SJSA1 (cell line): ENCODE results near the gene RAD51AP2. TPM values are rescaled to one million over a fixed set of nuclear protein-coding genes. Genes with fewer than 3 reads are reported as not detected.
"Not testable (repeated sequence)": the region's sequence is repeated elsewhere in the genome, so short reads cannot be mapped to it uniquely, and the experiment has no call there.

ENCODE experiments used
- DNase-seq, 2 experiments: peaks; one replicate each; pipeline ENCODE4 v3.0.0-alpha.2; 2015 to 2020; ENCODE audit warnings: low spot score in 2 of 2, low read depth in 1 of 2
- H3K27ac ChIP-seq: fragments of 250-450 bp; sonication (Bioruptor Pico); 2 replicates; pipeline ENCODE4 v1.5.1; 2020; ENCODE audit warnings: mild to moderate bottlenecking, moderate library complexity
- H3K27me3 ChIP-seq: fragments of 250-450 bp; sonication (Bioruptor Pico); replicated peaks from 2 replicates; pipeline ENCODE4 v1.5.1; 2020; ENCODE audit warnings: mild to moderate bottlenecking, moderate library complexity
- H3K36me3 ChIP-seq: fragments of 250-450 bp; sonication (Bioruptor Pico); 2 replicates; pipeline ENCODE4 v1.5.1; 2020; ENCODE audit warnings: mild to moderate bottlenecking
- H3K4me1 ChIP-seq: fragments of 250-450 bp; sonication (Bioruptor Pico); replicated peaks from 2 replicates; pipeline ENCODE4 v1.6.1; 2021; ENCODE audit warnings: mild to moderate bottlenecking
- H3K4me3 ChIP-seq: fragments of 250-450 bp; sonication (Bioruptor Pico); 2 replicates; pipeline ENCODE4 v1.5.1; 2020; ENCODE audit warnings: mild to moderate bottlenecking
- H3K9me3 ChIP-seq: fragments of 250-450 bp; sonication (Bioruptor Pico); replicated peaks from 2 replicates; pipeline ENCODE4 v1.5.1; 2020; ENCODE audit warnings: mild to moderate bottlenecking
- total RNA-seq: library from RNA; depleted of rRNA; stranded (reverse); fragments of >200 nt; shearing (Covaris generic); gene quantifications from 2 replicates; pipeline ENCODE4 v1.2.3, GENCODE V29; 2014; rRNA removed

RAD51AP2 gene
- not detected in 2 replicates for total RNA-seq

DNA sequence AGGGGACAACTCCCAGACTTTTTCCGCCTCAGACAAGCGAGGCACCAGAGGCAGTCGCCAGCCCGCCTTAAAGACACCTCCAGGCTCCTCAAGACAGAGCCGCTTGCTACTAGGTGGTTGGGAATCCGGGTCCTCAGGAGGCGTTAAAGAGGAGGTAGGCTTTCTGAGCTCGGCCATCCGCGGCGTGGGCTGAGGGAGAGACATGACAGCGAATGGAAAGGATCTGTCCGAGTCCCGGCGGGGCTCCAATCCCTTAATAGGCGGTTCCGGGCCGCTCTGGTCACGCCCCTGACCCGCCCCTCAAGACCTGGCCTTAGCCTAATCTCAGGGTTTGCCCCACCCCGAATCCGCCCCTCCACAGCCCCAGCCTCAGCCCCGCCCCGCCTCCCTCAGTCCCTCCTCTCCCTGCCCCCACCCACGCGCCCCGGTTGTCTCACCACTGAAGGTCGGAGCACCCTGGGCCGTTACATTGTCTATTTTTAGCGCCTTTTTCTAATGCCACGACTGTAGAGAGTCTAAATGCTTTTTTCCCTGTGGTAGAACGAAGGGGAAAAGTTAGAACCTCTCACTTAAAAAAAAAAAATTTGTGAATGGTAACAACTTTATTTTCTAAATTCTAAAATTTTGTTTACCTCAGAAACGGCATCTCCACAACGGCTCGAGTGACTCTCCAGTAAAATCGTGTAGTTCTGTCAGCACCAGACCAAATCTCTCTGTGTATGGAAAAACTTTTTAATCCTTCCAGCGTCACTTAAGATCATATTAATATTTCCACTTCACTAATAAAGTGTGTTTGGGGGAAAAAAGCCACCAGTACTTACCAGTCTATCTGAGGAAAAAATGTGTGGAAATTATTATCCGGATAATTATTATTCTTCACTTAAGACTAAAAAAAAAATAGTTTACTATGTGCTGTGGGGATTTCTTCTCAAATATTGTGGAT, at the start of gene RAD51AP2:
TSS of gene RAD51AP2 (minus strand) at position 229 of the 943 bp plus-strand sequence. CDS start at position 204, 25 bp downstream.
- Histone ChIP-seq H3K4me3 (peak within 1 kb of the TSS; percentile 31), H3K9me3 (no peaks in the 10 kb centered on the region), H3K27me3 (no peaks in the 10 kb centered on the region), H3K36me3 (no peaks in the 10 kb centered on the region), H3K4me1 (peaks cover 17% of the 10 kb centered on the region), H3K27ac (peak within 1 kb of the TSS; percentile 77)
- peak; percentile 80 to 90 for DNase-seq

DNA sequence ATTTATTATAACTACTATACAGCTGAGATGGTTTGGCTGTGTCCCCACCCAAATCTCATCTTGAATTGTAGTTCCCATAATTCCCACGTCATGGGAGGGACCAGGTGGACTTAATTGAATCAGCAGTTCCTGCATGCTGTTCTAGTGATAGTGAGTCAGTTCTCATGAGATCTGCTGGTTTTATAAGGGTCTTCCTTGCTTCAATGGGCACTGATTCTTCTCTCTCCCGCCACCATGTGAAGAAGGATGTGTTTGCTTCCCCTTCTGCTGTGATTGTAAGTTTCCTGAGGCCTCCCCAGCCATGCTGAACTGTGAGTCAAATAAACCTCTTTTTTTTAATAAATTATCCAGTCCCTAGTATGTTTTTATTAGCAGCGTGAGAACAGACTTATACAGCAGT, 47.5 kb upstream of the RAD51AP2 start:
- not testable (repeated sequence) for H3K4me3 ChIP-seq, H3K4me1 ChIP-seq, H3K36me3 ChIP-seq, DNase-seq, H3K27ac ChIP-seq, H3K9me3 ChIP-seq, H3K27me3 ChIP-seq

DNA sequence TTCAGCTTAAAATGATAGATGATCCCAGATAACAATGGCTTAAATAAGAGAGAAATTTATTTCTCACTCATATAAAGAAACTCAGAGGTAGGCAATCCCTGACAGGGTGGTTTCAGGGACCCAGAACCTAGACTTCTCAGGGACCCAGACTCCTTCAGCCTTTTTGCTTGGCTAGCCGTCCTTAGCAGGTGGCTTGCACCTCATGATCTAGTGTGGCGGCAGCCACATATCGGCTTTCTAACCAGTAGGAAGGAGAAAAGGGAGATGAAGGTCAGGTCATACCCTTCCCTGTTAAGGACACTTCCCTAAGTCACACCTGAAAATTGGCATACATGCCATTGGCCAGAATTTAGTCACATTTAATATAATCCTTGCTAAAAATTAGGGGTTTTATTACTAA, 40.6 kb upstream of the RAD51AP2 start:
- H3K27me3 ChIP-seq, result no peaks in the 10 kb centered on the region; the same call in 1 of the 2 replicates
- no peaks in the 10 kb centered on the region for H3K36me3 ChIP-seq
- no peak overlapping the region for H3K27ac ChIP-seq
- DNase-seq, result no peak
- no peaks in the 10 kb centered on the region for H3K9me3 ChIP-seq
- no peak overlapping the region for H3K4me3 ChIP-seq
- no peaks in the 10 kb centered on the region for H3K4me1 ChIP-seq

DNA sequence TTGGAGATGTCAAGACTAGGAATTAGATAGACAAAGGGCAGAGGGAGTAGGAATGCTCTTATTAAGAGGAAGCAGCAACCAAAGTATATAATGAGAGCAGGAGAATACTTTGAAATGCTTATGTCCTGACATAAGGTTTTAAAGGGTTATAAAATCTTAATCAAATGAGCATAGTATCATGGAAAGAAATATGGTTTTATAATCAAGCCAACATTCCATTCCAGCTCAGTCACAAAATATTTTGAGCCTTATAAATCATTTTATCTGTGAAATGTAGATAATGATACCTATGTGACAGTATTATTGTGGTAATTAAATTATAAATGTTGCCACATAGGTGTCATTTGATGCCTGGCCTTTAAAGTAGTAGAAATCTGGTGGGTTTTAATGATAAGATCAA, 39.8 kb upstream of the RAD51AP2 start:
- no peak overlapping the region for H3K27ac ChIP-seq
- no peak overlapping the region for H3K4me3 ChIP-seq
- H3K36me3 ChIP-seq, result no peaks in the 10 kb centered on the region
- H3K27me3 ChIP-seq, result no peaks in the 10 kb centered on the region; the same call in 1 of the 2 replicates
- no peaks in the 10 kb centered on the region for H3K4me1 ChIP-seq
- no peaks in the 10 kb centered on the region for H3K9me3 ChIP-seq
- no peak for DNase-seq

DNA sequence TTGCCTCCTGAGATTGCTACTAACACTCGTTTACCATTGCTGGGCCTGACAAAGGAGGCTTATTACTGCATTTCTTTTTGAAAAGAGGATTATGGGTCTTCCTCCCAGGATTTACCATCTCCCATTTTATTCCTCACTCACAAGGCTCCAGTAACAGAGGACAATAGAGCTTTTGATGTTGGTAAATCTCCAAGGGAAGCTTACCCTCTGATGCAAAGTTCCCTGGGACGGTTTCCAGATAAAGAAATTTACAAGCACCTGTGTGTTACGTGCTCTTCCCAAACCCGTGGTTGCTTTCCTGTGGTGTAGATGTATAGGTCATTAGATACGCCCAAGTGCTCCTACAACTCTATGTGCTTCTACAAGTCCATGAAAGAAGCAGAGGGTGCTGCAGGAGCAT, 39.4 kb upstream of the RAD51AP2 start:
- H3K27me3 ChIP-seq, result no peaks in the 10 kb centered on the region; the same call in 1 of the 2 replicates
- H3K9me3 ChIP-seq, result no peaks in the 10 kb centered on the region
- H3K27ac ChIP-seq, result no peak overlapping the region
- no peak overlapping the region for H3K4me3 ChIP-seq
- DNase-seq, result no peak
- no peaks in the 10 kb centered on the region for H3K36me3 ChIP-seq
- H3K4me1 ChIP-seq, result no peaks in the 10 kb centered on the region

DNA sequence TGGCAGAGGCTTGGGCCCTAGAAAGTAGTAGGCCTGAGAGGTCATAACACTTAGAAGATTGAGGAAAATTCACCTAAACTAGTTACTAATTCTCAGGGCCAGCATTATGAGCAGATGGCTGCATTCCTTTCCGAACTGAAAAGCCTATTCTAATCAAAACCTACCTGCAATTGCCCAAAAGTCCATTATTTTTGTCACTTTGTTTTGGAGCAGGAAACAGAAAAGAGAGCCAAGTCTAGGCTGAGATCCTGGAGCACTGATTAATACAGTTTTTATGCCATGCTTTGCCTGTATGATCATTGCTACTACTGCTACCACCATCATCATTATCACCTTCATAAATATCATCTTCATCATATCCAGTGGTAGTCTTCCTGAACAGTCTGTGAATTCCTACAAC, 36.9 kb upstream of the RAD51AP2 start:
- H3K4me1 ChIP-seq, result no peaks in the 10 kb centered on the region
- no peak overlapping the region for H3K4me3 ChIP-seq
- no peaks in the 10 kb centered on the region for H3K36me3 ChIP-seq
- H3K27ac ChIP-seq, result no peak overlapping the region
- DNase-seq, result no peak
- no peaks in the 10 kb centered on the region for H3K9me3 ChIP-seq
- H3K27me3 ChIP-seq, result no peaks in the 10 kb centered on the region; the same call in 1 of the 2 replicates

DNA sequence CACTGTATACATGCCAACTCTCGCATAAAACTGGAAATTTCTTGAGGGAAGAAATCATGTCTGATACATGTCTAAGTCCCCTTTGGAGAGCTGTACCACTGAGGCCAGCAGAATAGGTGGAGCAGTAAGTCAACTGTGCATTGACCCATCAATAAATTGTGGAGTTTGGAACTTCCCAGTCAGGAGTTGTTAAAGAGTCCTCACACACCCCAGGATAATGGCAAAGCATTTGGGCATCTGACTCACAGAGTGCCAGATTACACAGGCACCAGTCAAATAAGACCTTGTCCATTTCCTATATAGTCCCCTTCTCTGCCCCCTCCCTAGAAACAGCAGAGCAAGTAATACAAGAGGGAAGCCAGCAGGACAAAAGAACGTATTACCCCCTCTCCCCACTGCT, 32.7 kb upstream of the RAD51AP2 start:
- no peak for DNase-seq
- Histone ChIP-seq H3K4me3 (no peak overlapping the region), H3K27me3 (no peaks in the 10 kb centered on the region; the same call in 1 of the 2 replicates), H3K27ac (no peak overlapping the region), H3K9me3 (no peaks in the 10 kb centered on the region), H3K4me1 (no peaks in the 10 kb centered on the region), H3K36me3 (no peaks in the 10 kb centered on the region)

DNA sequence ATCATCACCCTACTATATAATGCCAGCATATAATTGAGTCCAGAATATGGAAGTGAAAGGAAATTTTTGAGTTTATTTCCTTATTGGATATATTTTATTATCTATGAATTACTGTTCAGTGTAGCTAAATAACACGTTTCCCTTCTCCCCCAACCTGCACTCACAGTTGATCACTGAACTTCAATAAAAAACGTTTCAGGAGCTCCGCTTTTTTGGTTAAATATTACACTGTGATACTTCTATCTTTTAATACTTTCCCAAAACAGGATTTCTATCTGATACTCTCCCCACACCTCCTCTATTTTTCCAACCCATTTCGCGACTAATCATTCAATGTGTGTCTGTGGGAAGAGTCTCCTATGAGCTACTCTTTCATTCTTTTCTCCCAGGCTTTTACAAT, 29.5 kb upstream of the RAD51AP2 start:
- no peak for DNase-seq
- Histone ChIP-seq H3K4me3 (no peak overlapping the region), H3K36me3 (no peaks in the 10 kb centered on the region), H3K9me3 (no peaks in the 10 kb centered on the region), H3K27ac (no peak overlapping the region), H3K27me3 (0 out of 2 replicates have a peak, but pooled peaks cover 5% of the 10 kb centered on the region), H3K4me1 (no peaks in the 10 kb centered on the region)

DNA sequence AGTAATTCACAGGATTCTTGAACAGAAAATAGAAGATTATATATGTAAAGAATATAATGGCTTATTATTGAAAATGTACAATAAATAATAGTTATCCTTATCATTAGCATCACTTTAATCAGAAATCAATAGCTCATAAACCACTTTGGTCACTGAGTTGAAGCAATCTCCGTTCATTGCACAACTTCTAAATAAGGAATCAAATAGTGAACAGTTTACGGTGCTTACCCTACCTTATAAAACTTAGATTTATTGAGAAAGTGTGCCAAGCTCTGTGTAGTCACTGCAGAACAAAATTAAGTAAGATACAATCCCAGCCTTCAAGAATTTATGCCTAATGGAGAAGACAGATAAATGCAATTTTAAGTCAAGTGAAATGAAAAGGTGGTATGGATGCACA, 29.0 kb upstream of the RAD51AP2 start:
- Histone ChIP-seq H3K36me3 (no peaks in the 10 kb centered on the region), H3K4me3 (no peak overlapping the region), H3K4me1 (no peaks in the 10 kb centered on the region), H3K27me3 (0 out of 2 replicates have a peak, but pooled peaks cover 8% of the 10 kb centered on the region), H3K9me3 (no peaks in the 10 kb centered on the region), H3K27ac (no peak overlapping the region)
- DNase-seq, result no peak

DNA sequence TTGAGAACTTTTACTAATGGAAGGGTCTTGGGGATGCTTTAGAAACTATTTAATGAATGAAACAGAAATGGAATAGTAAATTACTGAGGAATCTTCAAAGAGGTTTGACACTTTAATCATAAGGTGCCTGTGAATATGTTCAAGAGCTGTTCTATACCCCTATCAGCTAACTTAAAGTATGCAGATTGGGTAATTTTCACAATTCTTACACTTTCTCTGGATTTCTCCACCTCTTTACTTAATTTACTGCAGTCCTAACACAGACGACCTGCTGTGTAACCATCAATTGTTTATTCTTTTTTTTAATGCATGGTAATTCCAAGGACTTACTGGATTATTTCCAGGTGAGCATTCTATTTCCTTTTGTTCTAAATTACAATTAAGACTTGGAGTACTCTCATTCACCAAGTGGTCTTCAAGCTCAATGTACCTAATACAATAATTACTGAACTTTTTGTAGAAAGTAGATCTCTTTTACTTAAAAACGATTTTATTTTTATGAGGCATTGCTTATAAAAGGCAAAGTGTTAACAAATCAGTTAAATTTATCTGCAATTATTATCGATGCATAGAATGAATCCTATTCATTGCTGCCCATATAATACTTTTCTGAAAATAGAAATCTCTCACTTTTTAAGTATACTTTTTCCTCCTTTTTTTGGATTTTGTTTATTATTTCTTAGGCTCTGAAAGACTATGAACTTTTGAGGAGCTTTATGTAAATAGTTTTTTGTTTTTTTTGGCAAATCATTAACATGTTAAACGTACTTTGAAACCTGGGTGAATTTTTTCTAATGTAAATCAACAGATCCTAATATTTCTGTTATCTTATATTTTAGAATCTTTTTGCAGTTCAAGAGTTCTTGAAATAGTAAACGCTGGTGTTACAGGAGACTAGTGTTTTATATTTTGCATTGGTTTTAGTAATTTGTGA, 27.7 kb upstream of the RAD51AP2 start:
- H3K27me3 ChIP-seq, result peaks cover 15% of the 10 kb centered on the region
- H3K9me3 ChIP-seq, result no peaks in the 10 kb centered on the region
- DNase-seq, result no peak
- no peak overlapping the region for H3K4me3 ChIP-seq
- no peaks in the 10 kb centered on the region for H3K4me1 ChIP-seq
- H3K36me3 ChIP-seq, result no peaks in the 10 kb centered on the region
- H3K27ac ChIP-seq, result no peak overlapping the region

DNA sequence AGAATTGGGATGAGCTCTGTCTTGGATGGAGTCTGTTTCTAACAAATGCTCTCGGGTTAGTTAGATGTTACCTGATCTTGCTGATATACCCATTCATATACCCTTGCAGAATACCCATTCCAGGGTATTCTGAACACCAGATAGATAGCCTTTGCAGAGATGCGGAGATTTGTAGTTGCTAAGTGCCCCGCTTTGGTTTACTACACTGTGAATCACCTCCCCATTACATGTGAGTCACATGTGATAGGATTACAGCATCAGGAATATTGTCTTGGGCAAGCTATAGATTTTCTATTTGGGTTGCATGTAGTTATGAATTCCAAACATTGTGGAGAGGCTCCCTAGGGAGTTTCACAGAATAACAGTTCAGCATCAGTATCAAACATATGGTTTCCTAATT, 26.0 kb upstream of the RAD51AP2 start:
- DNase-seq, result no peak
- H3K27me3 ChIP-seq, result peaks cover 19% of the 10 kb centered on the region
- H3K4me3 ChIP-seq, result no peak overlapping the region
- no peaks in the 10 kb centered on the region for H3K9me3 ChIP-seq
- no peaks in the 10 kb centered on the region for H3K36me3 ChIP-seq
- H3K27ac ChIP-seq, result no peak overlapping the region
- H3K4me1 ChIP-seq, result peaks cover 6% of the 10 kb centered on the region; the same call in 1 of the 2 replicates

DNA sequence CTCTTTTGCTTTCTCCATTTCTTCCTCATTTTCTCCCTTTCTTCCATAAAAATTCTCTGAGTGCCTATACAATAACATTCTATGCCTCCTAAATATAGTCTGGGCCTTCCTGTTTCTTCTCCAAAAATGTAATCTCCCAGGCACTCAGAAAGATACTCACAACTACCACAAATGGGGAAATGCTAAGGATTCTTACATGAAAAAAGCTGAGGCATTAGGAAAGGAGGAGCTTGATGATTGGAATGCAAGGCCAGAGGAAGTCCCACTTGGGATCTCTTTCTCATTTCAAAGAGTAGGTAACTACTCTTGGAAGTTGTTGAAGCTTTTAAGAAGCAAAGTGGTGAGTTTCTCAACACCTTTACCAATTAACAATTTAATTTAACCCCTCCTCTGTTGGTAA, 25.6 kb upstream of the RAD51AP2 start:
- Histone ChIP-seq H3K9me3 (no peaks in the 10 kb centered on the region), H3K4me1 (peaks cover 9% of the 10 kb centered on the region; the same call in 1 of the 2 replicates), H3K27ac (no peak overlapping the region), H3K4me3 (no peak overlapping the region), H3K36me3 (no peaks in the 10 kb centered on the region), H3K27me3 (peaks cover 21% of the 10 kb centered on the region)
- DNase-seq, result no peak

DNA sequence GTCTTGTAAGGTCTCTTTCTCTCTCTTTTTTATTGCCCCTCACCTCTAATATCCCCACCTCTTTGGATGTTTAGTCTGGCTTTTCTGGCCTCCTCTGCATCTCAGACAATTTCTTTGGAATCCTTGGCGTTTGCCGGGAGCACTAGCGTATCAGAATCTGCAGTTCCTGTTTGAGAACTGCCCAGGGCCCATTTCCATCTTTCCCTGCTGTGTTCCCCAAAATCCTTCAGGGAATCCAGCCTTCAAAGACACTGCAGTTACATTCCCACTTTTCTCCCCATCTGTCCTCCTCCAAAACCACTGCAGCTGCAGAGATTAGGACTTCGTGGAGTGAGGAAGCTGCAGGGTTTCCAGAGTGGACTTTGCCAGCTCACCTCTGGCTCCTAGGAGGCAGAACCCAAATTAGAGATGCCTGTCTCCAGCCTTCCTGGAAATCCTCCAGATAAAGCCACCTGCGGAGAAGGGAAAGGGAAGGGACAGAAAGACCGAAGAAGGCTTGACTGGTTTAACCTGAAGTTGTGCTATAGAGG, 25.0 kb upstream of the RAD51AP2 start:
- no peak overlapping the region for H3K4me3 ChIP-seq
- H3K27me3 ChIP-seq, result peaks cover 25% of the 10 kb centered on the region
- no peak overlapping the region for H3K27ac ChIP-seq
- H3K9me3 ChIP-seq, result no peaks in the 10 kb centered on the region
- peaks cover 12% of the 10 kb centered on the region; the same call in 1 of the 2 replicates for H3K4me1 ChIP-seq
- H3K36me3 ChIP-seq, result no peaks in the 10 kb centered on the region
- no peak for DNase-seq
